Naive B cell (primary cell): Measurements from ENCODE around the gene NMNAT3. TPM values are rescaled to one million over a fixed set of nuclear protein-coding genes. Genes with fewer than 3 reads are reported as not detected.

Source experiments
- ATAC-seq, 2 donors: fragments of 150-1000 bp; cut with Tn5 transposase; 2 replicates each; pipeline ENCODE4 v1.10.0; 2021; ENCODE audit warnings: low read depth in 2 of 2, mild to moderate bottlenecking in 2 of 2, moderate library complexity in 2 of 2
- DNase-seq: peaks from one replicate; pipeline ENCODE4 v3.0.0; 2022
- H3K27ac Mint-ChIP-seq, 6 donors: one replicate each; pipeline ENCODE4 v1.8.0; 2020 to 2022; ENCODE audit warnings: mild to moderate bottlenecking in 6 of 6, mixed read lengths in 6 of 6, moderate library complexity in 5 of 6, inconsistent platforms in 2 of 6
- H3K27me3 Mint-ChIP-seq, 3 donors: one replicate each; pipeline ENCODE4 v1.8.0; 2021 to 2022; ENCODE audit warnings: mixed read lengths in 3 of 3, mild to moderate bottlenecking in 1 of 3
- H3K36me3 Mint-ChIP-seq, 2 donors: one replicate each; pipeline ENCODE4 v1.8.0; 2020 to 2022; ENCODE audit warnings: mixed read lengths in 2 of 2, inconsistent platforms in 1 of 2, mild to moderate bottlenecking in 1 of 2
- H3K4me1 Mint-ChIP-seq, 3 donors: one replicate each; pipeline ENCODE4 v1.8.0; 2020 to 2022; ENCODE audit warnings: mixed read lengths in 3 of 3, inconsistent platforms in 1 of 3, mild to moderate bottlenecking in 1 of 3, moderate library complexity in 1 of 3
- H3K4me3 Mint-ChIP-seq, 8 donors: one replicate each; pipeline ENCODE4 v1.8.0; 2020 to 2022; ENCODE audit warnings: mild to moderate bottlenecking in 8 of 8, mixed read lengths in 8 of 8, moderate library complexity in 8 of 8, inconsistent platforms in 2 of 8
- H3K9me3 Mint-ChIP-seq, 7 donors: one replicate each; pipeline ENCODE4 v1.8.0; 2020 to 2022; ENCODE audit warnings: mixed read lengths in 7 of 7, mild to moderate bottlenecking in 5 of 7, inconsistent platforms in 2 of 7, moderate library complexity in 1 of 7
- polyA plus RNA-seq, 6 donors: library from polyadenylated mRNA; unstranded; fragments of 300-500 nt; fragmentation: Illumina TruSeq; gene quantifications; one replicate each; pipeline ENCODE4 v1.2.3, GENCODE V29; 2021; ENCODE audit warnings: low read depth in 6 of 6

The NMNAT3 gene
- polyA plus RNA-seq, 6 donors from 2014 or later: 2.7 to 4.5 (median 3.3) TPM; not detected in 1

DNA sequence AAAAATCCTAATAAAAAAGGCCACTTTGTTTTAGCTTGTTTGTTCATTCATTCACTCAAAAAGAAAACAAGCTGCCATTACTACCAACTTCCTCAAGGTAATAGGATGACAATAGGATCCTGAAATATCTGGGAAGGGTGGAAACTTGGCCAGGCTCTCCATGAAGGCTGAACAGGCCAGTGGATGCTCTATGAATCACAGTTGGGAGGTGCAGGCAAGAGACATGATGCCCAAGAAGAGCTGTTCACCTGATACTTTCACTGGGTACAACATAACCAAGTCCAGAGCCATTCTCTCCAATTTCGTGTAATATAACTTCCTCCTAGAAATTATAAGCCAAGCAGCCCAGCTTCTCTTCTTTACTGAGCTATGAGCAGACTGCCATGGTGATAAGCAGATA, 37.3 kb downstream of the NMNAT3 start:
- no peaks in the 10 kb centered on the region for H3K27me3 Mint-ChIP-seq
- H3K4me3 Mint-ChIP-seq: no peak overlapping the region
- H3K36me3 Mint-ChIP-seq: peaks cover 0 to 14% of the 10 kb centered on the region in 2 donors
- H3K9me3 Mint-ChIP-seq: peaks cover 0 to 11% (median 4%) of the 10 kb centered on the region in 7 donors
- no peak overlapping the region for H3K27ac Mint-ChIP-seq
- H3K4me1 Mint-ChIP-seq: no peaks in the 10 kb centered on the region
- ATAC-seq (no peak), DNase-seq (no peak)

DNA sequence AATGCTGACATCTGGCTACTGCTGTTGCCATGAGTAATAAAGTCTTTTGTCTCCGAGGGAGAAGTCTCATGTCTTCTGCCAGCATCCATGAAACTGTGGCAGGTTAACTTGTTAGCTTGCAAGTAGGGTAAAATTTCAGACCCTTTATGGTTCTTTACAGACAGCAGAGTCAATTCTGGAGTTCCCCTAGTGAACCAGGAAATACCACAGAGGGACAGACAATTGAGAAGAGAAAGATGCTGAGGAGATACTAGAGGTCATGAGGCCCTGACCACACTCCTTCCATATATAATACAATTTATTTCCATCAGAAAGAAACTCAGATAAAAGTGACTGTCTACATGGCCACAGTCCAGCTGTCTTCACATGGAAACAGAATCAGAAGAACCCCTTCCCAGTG, 38.1 kb downstream of the NMNAT3 start:
- no peak for ATAC-seq
- no peak for DNase-seq
- peaks cover 0 to 9% (median 4%) of the 10 kb centered on the region in 7 donors for H3K9me3 Mint-ChIP-seq
- H3K36me3 Mint-ChIP-seq: peaks cover 0 to 14% of the 10 kb centered on the region in 2 donors
- H3K27me3 Mint-ChIP-seq: no peaks in the 10 kb centered on the region
- no peak overlapping the region for H3K27ac Mint-ChIP-seq
- H3K4me3 Mint-ChIP-seq: no peak overlapping the region
- H3K4me1 Mint-ChIP-seq: no peaks in the 10 kb centered on the region

DNA sequence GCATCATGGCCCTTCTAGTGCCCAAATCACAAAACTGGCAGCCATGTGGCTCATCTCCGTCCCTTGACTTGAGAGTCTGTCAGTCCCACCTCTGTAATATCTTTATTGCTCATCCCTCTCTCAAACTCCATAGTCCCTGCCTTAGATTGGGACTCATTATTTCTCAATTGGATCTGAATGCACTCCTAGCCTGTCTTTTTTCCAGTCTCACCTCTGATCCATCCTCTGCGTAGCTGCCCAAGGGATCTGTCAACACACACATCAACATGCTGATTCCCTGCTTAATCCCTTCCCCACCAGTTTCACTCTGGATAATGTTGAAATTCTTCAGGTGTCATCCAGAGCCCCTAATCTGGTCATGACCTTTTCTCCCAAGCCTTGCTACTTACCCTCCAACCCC, 39.3 kb downstream of the NMNAT3 start:
- H3K27ac Mint-ChIP-seq: no peak overlapping the region
- H3K4me3 Mint-ChIP-seq: no peak overlapping the region
- peaks cover 0 to 4% (median 0%) of the 10 kb centered on the region in 7 donors for H3K9me3 Mint-ChIP-seq
- H3K36me3 Mint-ChIP-seq: peaks cover 0 to 9% of the 10 kb centered on the region in 2 donors
- no peaks in the 10 kb centered on the region for H3K27me3 Mint-ChIP-seq
- H3K4me1 Mint-ChIP-seq: no peaks in the 10 kb centered on the region
- DNase-seq: no peak
- ATAC-seq: no peak

DNA sequence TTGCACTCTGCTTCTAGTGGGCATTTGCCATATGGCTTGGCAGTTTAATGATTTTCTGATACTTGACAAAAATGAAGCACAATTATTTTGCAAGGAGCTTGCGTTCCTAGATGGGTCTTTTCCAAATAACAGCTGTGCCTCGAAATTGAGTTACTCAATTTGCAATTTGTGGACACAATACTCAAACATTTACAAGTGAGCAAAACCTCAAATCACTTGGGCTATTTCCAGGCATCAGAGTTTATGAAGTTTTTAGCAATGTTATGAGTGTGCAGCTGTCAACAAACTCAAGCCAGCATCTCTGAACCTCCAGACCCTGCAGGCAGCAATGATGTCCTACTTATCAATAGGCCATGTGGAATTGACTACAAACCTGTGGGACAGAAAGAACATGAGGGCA, 41.3 kb downstream of the NMNAT3 start:
- Mint-ChIP-seq H3K4me1 (no peaks in the 10 kb centered on the region), H3K27me3 (no peaks in the 10 kb centered on the region), H3K27ac (no peak overlapping the region), H3K4me3 (no peak overlapping the region), H3K9me3 (peaks cover 0 to 4% (median 0%) of the 10 kb centered on the region in 7 donors), H3K36me3 (peaks cover 0 to 11% of the 10 kb centered on the region in 2 donors)
- ATAC-seq (no peak), DNase-seq (no peak)

DNA sequence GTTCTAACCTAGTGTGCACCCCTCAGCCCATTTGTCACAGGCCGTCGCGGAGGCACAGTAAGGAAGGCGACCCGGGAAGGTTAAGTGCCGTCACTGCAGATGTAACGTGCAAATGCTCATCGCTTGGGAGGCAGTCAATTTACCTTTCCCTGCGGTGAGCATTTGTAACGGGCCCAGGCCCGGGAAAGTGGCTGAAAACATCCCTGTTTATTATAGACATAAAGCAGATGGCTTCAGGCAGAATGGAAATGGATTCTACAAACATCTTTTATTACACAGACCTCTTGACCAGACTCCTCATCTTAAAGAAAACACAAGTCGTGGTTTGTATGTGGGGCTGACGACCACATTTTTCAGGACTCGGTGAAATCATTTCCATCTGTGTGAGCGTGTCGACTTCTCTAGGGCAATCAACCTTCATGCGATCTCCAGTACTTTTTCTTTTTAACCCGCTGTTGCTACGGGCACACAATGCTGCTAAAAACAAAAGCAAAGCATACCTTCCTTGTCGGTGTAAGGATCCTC, 43.6 kb downstream of the NMNAT3 start:
- Mint-ChIP-seq H3K9me3 (peaks cover 0 to 4% (median 0%) of the 10 kb centered on the region in 7 donors), H3K27me3 (no peaks in the 10 kb centered on the region), H3K4me1 (no peaks in the 10 kb centered on the region), H3K4me3 (no peak overlapping the region), H3K27ac (no peak overlapping the region), H3K36me3 (peaks cover 0 to 11% of the 10 kb centered on the region in 2 donors)
- ATAC-seq: no peak
- no peak for DNase-seq

DNA sequence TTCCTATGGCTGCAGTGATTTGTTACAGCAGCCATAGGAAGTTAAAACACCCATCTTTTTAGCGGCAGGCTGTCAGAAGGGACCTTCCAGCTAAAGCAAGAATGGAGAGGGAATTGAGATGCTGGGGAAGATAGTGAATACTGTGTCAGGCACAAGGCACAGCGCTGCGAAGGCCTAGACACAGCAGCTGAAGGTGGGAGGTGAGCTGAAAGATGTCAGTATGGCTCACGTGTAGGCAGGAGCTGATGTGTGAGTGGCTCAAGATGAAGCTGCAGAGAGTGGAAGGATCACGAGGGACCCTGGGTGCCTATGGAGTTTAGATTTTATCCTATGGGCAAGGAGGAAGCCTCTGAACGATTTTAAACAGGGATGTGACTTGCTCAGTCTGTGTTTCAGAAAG, 44.3 kb downstream of the NMNAT3 start:
- DNase-seq: no peak
- no peaks in the 10 kb centered on the region for H3K4me1 Mint-ChIP-seq
- peaks cover 0 to 2% (median 0%) of the 10 kb centered on the region in 7 donors for H3K9me3 Mint-ChIP-seq
- ATAC-seq: no peak
- H3K36me3 Mint-ChIP-seq: peaks cover 0 to 11% of the 10 kb centered on the region in 2 donors
- H3K4me3 Mint-ChIP-seq: no peak overlapping the region
- H3K27me3 Mint-ChIP-seq: no peaks in the 10 kb centered on the region
- H3K27ac Mint-ChIP-seq: no peak overlapping the region

DNA sequence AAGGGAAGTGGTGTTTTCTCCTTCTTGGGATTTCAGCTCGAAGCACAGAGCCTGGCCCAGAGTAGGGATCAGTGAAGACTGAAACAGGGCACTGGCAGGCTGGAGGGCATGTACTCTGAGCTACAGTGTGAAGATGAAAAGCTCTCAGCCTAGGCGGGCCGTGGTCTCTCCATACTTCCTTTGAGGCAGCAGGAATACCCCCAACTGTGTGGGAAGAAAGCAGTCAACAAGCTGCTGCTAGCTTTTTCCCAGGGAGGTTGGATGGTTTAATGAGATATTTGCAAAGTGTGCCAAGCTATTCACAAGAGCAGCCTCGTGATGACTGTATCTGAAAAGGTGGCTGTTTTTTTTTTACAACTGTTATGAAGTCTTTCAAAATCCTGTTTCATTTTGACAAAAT, 47.2 kb downstream of the NMNAT3 start:
- Mint-ChIP-seq H3K27me3 (no peaks in the 10 kb centered on the region), H3K4me1 (no peaks in the 10 kb centered on the region), H3K27ac (peak overlapping the region in 1 of 6 donors; percentile 80), H3K9me3 (peaks cover 0 to 2% (median 0%) of the 10 kb centered on the region in 7 donors), H3K36me3 (peaks cover 0 to 4% of the 10 kb centered on the region in 2 donors), H3K4me3 (no peak overlapping the region)
- ATAC-seq (no peak), DNase-seq (no peak)

DNA sequence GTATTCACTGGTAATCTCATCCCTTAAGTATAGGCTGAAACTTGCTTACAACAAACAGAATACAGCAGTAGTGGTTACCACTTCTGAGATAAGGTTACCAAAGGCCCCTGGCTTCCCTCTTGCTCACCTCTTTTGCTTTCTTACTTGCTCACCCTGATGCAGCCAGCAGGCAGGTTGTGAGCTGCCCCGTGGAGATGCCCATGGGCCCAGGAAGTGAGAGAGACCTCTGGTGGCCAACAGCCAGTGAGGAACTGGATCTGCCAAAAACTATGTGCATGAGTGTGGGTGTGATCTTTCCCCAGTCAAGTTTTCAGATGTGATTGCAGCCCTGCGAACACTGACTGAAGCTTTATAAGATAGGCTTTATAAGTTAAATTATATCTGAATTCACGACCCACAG, 48.7 kb downstream of the NMNAT3 start:
- Mint-ChIP-seq H3K4me1 (no peaks in the 10 kb centered on the region), H3K36me3 (peaks cover 0 to 4% of the 10 kb centered on the region in 2 donors), H3K27ac (no peak overlapping the region), H3K4me3 (no peak overlapping the region), H3K9me3 (peaks cover 0 to 2% (median 0%) of the 10 kb centered on the region in 7 donors), H3K27me3 (no peaks in the 10 kb centered on the region)
- ATAC-seq: no peak
- DNase-seq: no peak

DNA sequence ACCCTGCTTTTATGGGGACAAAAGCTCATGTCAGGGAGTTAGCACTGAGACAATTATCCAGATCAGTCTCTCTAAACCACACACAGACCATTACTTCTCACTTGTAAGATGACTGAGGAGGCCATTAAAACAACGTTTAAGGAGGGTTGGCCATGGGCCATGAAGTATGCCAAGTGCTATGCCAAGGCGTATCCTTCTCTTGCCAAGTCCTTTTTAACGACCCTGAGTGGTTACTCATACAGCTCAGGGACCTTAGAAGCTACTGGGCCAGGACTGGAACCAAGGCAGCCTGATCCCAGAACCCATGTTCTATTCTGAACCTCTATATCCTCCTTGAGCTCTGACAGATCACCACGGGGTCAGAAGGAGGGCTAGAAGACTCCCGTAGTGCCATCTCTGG, 50.0 kb downstream of the NMNAT3 start:
- peaks cover 0 to 2% (median 0%) of the 10 kb centered on the region in 7 donors for H3K9me3 Mint-ChIP-seq
- no peaks in the 10 kb centered on the region for H3K27me3 Mint-ChIP-seq
- no peaks in the 10 kb centered on the region for H3K4me1 Mint-ChIP-seq
- no peaks in the 10 kb centered on the region for H3K36me3 Mint-ChIP-seq
- no peak overlapping the region for H3K4me3 Mint-ChIP-seq
- ATAC-seq (no peak), DNase-seq (no peak)
- no peak overlapping the region for H3K27ac Mint-ChIP-seq

DNA sequence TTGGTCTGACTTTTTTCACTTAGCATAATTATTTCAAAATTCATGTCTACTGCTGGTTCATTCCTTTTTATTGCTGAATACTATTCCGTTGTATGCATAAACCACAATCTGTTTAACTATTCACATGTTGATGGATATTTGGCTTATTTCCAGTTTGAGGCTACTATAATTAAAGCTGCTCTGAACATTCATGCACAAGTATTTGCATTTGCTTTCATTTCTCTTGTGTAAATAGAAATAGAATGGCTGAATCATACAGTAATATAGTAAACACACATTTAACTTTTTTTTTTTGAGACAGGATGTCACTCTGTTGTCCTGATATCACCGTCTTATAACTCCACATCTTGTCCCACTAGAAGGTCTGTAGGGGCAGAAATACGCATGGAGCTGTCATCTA, 57.3 kb downstream of the NMNAT3 start:
- H3K36me3 Mint-ChIP-seq: no peaks in the 10 kb centered on the region
- ATAC-seq: no peak
- no peaks in the 10 kb centered on the region for H3K27me3 Mint-ChIP-seq
- no peak overlapping the region for H3K27ac Mint-ChIP-seq
- DNase-seq: no peak
- no peaks in the 10 kb centered on the region for H3K4me1 Mint-ChIP-seq
- H3K4me3 Mint-ChIP-seq: no peak overlapping the region
- peaks cover 0 to 2% (median 0%) of the 10 kb centered on the region in 7 donors for H3K9me3 Mint-ChIP-seq

DNA sequence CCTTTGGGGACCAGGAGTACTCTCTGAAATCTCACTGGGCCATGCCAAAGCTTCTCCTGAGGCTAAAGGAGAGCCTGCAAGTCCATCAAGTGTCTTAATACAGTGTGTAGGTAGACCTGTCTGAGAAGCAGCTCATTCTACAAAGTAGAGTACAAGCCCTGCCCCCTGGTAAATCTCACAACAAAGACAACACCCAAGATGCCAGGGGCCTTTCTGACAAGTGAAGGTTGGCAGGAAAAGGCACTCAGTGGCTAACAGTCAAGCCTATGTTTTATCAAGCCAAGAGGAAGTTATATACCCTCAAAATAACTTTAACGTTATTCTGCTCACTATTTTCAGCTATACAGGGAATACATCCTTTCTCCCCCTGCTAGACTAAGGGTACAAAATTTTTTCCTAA, 58.3 kb downstream of the NMNAT3 start:
- no peak for DNase-seq
- Mint-ChIP-seq H3K4me1 (no peaks in the 10 kb centered on the region), H3K4me3 (no peak overlapping the region), H3K27me3 (no peaks in the 10 kb centered on the region), H3K9me3 (peaks cover 0 to 2% (median 0%) of the 10 kb centered on the region in 7 donors), H3K36me3 (no peaks in the 10 kb centered on the region), H3K27ac (no peak overlapping the region)
- ATAC-seq: no peak

DNA sequence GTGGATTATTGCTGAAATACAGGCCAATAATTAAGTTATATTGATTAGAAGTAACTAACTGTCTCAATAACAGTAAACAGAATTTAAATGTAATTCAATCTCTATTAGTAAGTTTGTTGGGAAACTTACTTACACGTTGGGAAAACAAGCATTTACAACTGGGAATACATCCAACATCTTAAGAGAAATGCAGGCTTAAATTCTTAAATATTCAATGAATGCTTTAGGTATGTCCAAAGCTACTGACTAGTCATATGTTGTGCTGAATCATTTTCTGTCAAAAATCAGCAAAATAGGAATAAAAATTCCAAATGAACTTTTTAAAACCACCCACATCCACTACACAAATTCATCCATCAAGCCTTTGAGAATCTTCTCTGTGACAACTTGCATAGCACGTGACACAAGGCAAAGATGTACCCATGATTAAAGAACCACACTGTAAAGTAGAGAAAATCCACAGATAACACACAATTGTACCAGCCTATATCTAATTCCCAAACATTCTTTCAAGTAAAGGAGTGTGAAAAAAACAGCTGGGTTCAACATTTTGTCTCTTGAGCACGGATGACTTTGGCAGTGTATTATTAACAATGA, 60.0 kb downstream of the NMNAT3 start:
- ATAC-seq (no peak), DNase-seq (no peak)
- H3K9me3 Mint-ChIP-seq: peaks cover 0 to 2% (median 0%) of the 10 kb centered on the region in 7 donors
- H3K4me1 Mint-ChIP-seq: no peaks in the 10 kb centered on the region
- no peak overlapping the region for H3K4me3 Mint-ChIP-seq
- H3K27me3 Mint-ChIP-seq: no peaks in the 10 kb centered on the region
- H3K36me3 Mint-ChIP-seq: no peaks in the 10 kb centered on the region
- no peak overlapping the region for H3K27ac Mint-ChIP-seq

DNA sequence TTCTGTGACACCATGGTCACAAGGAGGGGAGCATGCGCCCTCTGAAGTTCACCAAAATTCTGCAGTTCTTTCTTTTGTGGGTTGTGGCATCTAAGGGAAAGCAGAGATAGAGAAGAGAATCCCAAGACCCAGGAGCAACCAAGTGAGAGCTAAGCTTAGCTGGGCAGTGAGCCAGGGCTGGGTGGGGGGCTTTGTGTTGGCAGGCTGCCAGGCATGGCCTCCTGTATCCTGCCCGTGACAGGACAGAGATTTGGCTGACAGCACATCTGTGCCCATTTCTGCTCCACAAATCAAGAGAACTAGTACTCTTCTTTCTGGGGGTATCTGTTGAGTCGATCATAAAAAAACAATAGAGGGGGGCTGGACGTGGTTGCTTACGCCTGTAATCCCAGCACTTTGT, 66.2 kb downstream of the NMNAT3 start:
- ATAC-seq (no peak), DNase-seq (no peak)
- Mint-ChIP-seq H3K36me3 (no peaks in the 10 kb centered on the region), H3K9me3 (peaks cover 0 to 4% (median 0%) of the 10 kb centered on the region in 7 donors), H3K27me3 (no peaks in the 10 kb centered on the region), H3K4me1 (no peaks in the 10 kb centered on the region), H3K27ac (no peak overlapping the region), H3K4me3 (no peak overlapping the region)

DNA sequence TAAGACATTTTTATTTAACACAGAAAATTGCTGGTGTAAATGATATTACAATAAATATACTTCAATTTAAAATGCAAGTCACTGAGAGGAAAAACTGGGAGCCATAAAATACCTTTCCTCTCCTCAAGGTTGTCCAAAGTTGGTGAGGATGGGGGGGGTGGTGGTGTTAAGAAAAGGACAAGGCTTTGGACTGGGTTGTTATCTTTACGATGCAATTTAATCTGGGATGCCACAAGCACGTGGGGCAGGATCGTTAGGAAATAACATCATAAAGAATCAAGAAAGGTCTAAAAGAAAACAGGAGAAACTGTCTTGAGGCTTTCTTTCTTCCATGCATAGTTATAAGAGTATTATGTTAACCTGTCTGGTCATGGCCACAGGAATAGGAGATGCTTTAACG, 66.9 kb downstream of the NMNAT3 start:
- Mint-ChIP-seq H3K27ac (no peak overlapping the region), H3K9me3 (peaks cover 0 to 4% (median 0%) of the 10 kb centered on the region in 7 donors), H3K4me1 (no peaks in the 10 kb centered on the region), H3K27me3 (no peaks in the 10 kb centered on the region), H3K4me3 (no peak overlapping the region), H3K36me3 (no peaks in the 10 kb centered on the region)
- DNase-seq: no peak
- no peak for ATAC-seq
